Measurements from ENCODE around the gene THSD4. TPM values are rescaled to one million over a fixed set of nuclear protein-coding genes. Genes with fewer than 3 reads are reported as not detected.

THSD4 gene
- total RNA-seq, 1 experiment from 2014 or later: 0.29 TPM

DNA sequence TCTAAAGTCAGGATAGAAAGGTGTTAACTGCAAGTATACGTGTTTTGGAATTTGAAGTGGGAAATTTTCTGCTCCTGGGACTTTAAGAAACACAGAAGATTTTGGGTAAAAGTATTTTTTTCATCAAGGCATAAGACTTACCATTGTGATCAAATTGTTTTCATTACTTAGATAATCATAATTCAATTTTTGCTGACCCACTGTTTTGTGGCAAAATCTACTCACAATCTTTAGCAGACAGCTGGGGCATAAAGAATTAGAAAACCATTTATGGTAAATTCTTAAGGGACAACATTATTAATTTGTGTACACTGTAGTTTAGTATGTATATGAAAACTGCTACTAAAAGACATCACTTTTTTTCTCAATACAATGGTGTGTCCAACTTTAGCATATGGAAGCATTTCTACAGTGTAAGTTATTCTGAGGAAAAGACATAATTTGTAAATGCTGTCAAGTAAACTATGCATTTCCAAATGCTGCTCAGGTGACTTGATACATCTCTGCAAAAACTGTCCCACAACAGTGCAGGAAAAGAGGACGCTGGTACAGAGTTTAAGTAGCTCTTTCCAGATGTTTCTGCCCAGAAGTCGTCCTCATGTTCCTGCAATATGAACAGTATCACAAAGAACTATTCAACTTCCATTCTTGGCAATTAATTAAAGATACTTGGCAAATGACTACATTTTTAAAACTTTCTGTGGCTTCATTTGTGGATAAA is 52.3 kb downstream of the THSD4 start:
- Mint-ChIP-seq H3K27me3 (ENCODE audit: insufficient read depth, unreplicated experiment) (peaks cover 9% of the 10 kb centered on the region), H3K4me1 (ENCODE audit: low read depth, unreplicated experiment) (no peaks in the 10 kb centered on the region), H3K27ac (ENCODE audit: unreplicated experiment) (no peak overlapping the region), H3K4me3 (ENCODE audit: unreplicated experiment) (no peak overlapping the region), H3K36me3 (ENCODE audit: insufficient read depth, unreplicated experiment) (no peaks in the 10 kb centered on the region), H3K9me3 (ENCODE audit: unreplicated experiment) (peaks cover 11% of the 10 kb centered on the region)
- no peak for DNase-seq
- no TSS peak for BruUV-seq (replicated peaks)
- intact Hi-C loops (cut with micrococcal nuclease; ENCODE audit: unreplicated experiment): no loop called here
- Histone ChIP-seq H3K36me3 (ENCODE audit: control insufficient read depth, insufficient read depth, low read length) (no peaks in the 10 kb centered on the region), H3K27me3 (replicated peaks; ENCODE audit: control insufficient read depth, insufficient read depth, low read length) (no peaks in the 10 kb centered on the region), H3K4me1 (no peaks in the 10 kb centered on the region), H3K9me3 (peaks cover 3% of the 10 kb centered on the region), H3K4me3 (ENCODE audit: low read depth, low read length) (no peak overlapping the region)
- ChIA-PET POLR2A (no interaction called here), CTCF (no interaction called here)
- TF ChIP-seq, protein P1, sequence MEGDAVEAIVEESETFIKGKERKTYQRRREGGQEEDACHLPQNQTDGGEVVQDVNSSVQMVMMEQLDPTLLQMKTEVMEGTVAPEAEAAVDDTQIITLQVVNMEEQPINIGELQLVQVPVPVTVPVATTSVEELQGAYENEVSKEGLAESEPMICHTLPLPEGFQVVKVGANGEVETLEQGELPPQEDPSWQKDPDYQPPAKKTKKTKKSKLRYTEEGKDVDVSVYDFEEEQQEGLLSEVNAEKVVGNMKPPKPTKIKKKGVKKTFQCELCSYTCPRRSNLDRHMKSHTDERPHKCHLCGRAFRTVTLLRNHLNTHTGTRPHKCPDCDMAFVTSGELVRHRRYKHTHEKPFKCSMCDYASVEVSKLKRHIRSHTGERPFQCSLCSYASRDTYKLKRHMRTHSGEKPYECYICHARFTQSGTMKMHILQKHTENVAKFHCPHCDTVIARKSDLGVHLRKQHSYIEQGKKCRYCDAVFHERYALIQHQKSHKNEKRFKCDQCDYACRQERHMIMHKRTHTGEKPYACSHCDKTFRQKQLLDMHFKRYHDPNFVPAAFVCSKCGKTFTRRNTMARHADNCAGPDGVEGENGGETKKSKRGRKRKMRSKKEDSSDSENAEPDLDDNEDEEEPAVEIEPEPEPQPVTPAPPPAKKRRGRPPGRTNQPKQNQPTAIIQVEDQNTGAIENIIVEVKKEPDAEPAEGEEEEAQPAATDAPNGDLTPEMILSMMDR (IDR thresholded peaks at IDR 0.05; ENCODE audit: insufficient read depth in 1 of 2, low read depth in 1 of 2, low read length in 1 of 2, severe bottlenecking in 1 of 2, unreplicated experiment in 1 of 2): no peak

DNA sequence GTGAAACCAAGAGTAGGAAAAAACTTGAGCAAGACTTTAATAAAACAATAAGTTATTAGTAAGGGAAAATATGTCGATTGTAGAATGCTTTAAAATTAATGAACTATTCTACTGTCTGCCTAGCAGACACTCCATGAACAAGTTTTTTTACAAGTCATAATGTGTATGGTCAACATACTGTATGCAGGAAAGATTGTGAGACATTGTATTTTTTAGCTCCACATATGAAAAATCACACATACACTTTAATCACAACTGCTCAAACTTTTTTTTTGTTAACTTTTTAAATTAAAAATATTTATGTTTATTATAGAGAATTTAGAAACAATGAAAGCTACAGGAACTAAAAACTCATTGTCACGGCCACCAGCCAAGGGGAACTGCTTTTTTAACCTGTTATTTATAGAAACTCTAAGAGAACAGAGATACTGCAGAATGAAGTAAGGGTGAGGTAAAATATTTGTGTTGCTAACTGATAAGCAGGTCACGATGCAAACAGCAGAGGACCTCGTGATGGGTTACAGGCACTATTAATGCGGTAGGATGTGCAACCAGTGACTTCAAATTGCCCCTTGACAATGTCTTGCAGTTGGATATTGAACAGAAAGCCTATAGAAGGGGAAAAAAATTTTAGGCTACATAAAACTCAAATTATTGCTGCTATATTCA is 53.0 kb downstream of the THSD4 start:
- H3K27ac Mint-ChIP-seq (ENCODE audit: unreplicated experiment): no peak overlapping the region
- POLR2A ChIA-PET: no interaction called here
- CTCF ChIA-PET: no interaction called here

DNA sequence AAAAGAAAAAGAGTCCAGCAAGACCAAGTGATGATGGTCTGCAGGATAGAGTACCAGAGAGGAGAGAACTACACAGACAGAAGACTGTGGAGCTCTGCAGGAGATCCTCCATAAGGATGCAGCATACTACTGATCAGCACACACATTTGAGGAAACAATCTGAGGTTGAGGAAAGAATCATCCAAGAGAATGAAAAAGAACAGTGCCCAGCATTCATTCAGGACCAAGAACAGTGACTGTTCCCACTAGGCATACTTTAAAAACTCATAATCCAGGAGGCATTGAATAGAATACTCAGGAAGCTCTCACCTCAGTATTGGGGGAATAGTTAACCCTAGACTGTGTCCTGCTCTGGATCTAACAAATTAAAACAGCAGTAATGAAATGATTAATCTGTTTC is 54.9 kb downstream of the THSD4 start:
- peaks cover 10% of the 10 kb centered on the region for H3K9me3 ChIP-seq
- TF ChIP-seq, protein P1 (IDR thresholded peaks at IDR 0.05; ENCODE audit: insufficient read depth in 1 of 2, low read depth in 1 of 2, low read length in 1 of 2, severe bottlenecking in 1 of 2, unreplicated experiment in 1 of 2): no peak
- no peaks in the 10 kb centered on the region for H3K36me3 Mint-ChIP-seq (ENCODE audit: insufficient read depth, unreplicated experiment)
- no peak overlapping the region for H3K27ac Mint-ChIP-seq (ENCODE audit: unreplicated experiment)
- DNase-seq: no peak
- POLR2A ChIA-PET: no interaction called here
- no TSS peak for BruUV-seq (replicated peaks)
- no peaks in the 10 kb centered on the region for H3K4me1 Mint-ChIP-seq (ENCODE audit: low read depth, unreplicated experiment)
- H3K36me3 ChIP-seq (ENCODE audit: control insufficient read depth, insufficient read depth, low read length): no peaks in the 10 kb centered on the region
- H3K4me1 ChIP-seq: no peaks in the 10 kb centered on the region
- H3K27me3 Mint-ChIP-seq (ENCODE audit: insufficient read depth, unreplicated experiment): peaks cover 7% of the 10 kb centered on the region
- H3K4me3 ChIP-seq (ENCODE audit: low read depth, low read length): no peak overlapping the region
- H3K9me3 Mint-ChIP-seq (ENCODE audit: unreplicated experiment): peaks cover 23% of the 10 kb centered on the region
- CTCF ChIA-PET: no interaction called here
- H3K27me3 ChIP-seq (replicated peaks; ENCODE audit: control insufficient read depth, insufficient read depth, low read length): no peaks in the 10 kb centered on the region
- intact Hi-C loops (cut with micrococcal nuclease; ENCODE audit: unreplicated experiment): no loop called here
- H3K4me3 Mint-ChIP-seq (ENCODE audit: unreplicated experiment): no peak overlapping the region

More for the DNA sequence above, 53.0 kb downstream of the THSD4 start:
- no peaks in the 10 kb centered on the region for H3K4me1 Mint-ChIP-seq (ENCODE audit: low read depth, unreplicated experiment)
- no peak for DNase-seq
- H3K4me3 ChIP-seq (ENCODE audit: low read depth, low read length): no peak overlapping the region
- no peaks in the 10 kb centered on the region for H3K36me3 ChIP-seq (ENCODE audit: control insufficient read depth, insufficient read depth, low read length)
- peaks cover 9% of the 10 kb centered on the region for H3K27me3 Mint-ChIP-seq (ENCODE audit: insufficient read depth, unreplicated experiment)
- peaks cover 14% of the 10 kb centered on the region for H3K9me3 Mint-ChIP-seq (ENCODE audit: unreplicated experiment)
- H3K4me1 ChIP-seq: no peaks in the 10 kb centered on the region
- peaks cover 9% of the 10 kb centered on the region for H3K9me3 ChIP-seq
- no TSS peak for BruUV-seq (replicated peaks)
- H3K27me3 ChIP-seq (replicated peaks; ENCODE audit: control insufficient read depth, insufficient read depth, low read length): no peaks in the 10 kb centered on the region
- intact Hi-C loops (cut with micrococcal nuclease; ENCODE audit: unreplicated experiment): no loop called here
- TF ChIP-seq, protein P1 (IDR thresholded peaks at IDR 0.05; ENCODE audit: insufficient read depth in 1 of 2, low read depth in 1 of 2, low read length in 1 of 2, severe bottlenecking in 1 of 2, unreplicated experiment in 1 of 2): no peak
- no peaks in the 10 kb centered on the region for H3K36me3 Mint-ChIP-seq (ENCODE audit: insufficient read depth, unreplicated experiment)
- no peak overlapping the region for H3K4me3 Mint-ChIP-seq (ENCODE audit: unreplicated experiment)
